ENCODE data around the gene AGRN.
"Not testable (repeated sequence)": the region's sequence is repeated elsewhere in the genome, so short reads cannot be mapped to it uniquely, and the experiment has no call there.

DNA sequence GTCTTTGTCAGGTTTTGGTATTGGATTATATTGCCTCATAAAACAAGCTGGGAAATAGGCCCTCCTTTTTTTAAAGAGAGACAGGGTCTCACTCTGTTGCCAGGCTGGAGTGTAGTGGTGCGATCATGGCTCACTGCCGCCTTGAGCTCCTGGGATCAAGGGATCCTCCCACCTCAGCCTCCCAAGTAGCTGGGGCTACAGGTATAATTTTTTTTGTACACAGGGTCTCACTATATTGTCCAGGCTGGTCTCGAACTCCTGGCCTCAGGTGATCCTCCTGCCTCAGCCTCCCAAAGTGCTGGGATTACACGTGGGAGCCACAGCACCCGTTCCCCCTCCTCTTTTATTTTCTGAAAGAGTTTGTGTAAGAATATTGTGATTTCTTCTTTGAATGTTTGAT lies 76.2 kb downstream of the AGRN start:
- TF ChIP-seq, protein P1, sequence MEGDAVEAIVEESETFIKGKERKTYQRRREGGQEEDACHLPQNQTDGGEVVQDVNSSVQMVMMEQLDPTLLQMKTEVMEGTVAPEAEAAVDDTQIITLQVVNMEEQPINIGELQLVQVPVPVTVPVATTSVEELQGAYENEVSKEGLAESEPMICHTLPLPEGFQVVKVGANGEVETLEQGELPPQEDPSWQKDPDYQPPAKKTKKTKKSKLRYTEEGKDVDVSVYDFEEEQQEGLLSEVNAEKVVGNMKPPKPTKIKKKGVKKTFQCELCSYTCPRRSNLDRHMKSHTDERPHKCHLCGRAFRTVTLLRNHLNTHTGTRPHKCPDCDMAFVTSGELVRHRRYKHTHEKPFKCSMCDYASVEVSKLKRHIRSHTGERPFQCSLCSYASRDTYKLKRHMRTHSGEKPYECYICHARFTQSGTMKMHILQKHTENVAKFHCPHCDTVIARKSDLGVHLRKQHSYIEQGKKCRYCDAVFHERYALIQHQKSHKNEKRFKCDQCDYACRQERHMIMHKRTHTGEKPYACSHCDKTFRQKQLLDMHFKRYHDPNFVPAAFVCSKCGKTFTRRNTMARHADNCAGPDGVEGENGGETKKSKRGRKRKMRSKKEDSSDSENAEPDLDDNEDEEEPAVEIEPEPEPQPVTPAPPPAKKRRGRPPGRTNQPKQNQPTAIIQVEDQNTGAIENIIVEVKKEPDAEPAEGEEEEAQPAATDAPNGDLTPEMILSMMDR (conservative IDR thresholded peaks at IDR 0.05): not testable (repeated sequence)
- TF ChIP-seq ZFX (IDR thresholded peaks at IDR 0.05): not testable (repeated sequence)
